DND-41 (cell line): ENCODE measurements around the gene CCNY.
"Not testable (repeated sequence)": the region's sequence is repeated elsewhere in the genome, so short reads cannot be mapped to it uniquely, and the experiment has no call there.

Experiments
- ATAC-seq: fragments of 200-7000 bp; cut with Tn5 transposase; 3 replicates; pipeline ENCODE4 v1.9.1; 2021; ENCODE audit warnings: low read depth; ENCODE audit not compliant: insufficient read depth
- DNase-seq: peaks from one replicate; pipeline ENCODE4 v3.0.0-alpha.2; 2020
- H2AFZ ChIP-seq: 2 replicates; pipeline ENCODE4 v1.6.0; 2012; ENCODE audit warnings: low read depth, low read length
- H3K27ac ChIP-seq: 2 replicates; pipeline ENCODE4 v1.5.1; 2012; ENCODE audit warnings: low read length, inconsistent platforms
- H3K27me3 ChIP-seq: fragments of 200-600 bp; sonication (generic); 2 replicates; pipeline ENCODE4 v1.6.0; 2012; ENCODE audit warnings: low read length, mild to moderate bottlenecking, inconsistent platforms; ENCODE audit not compliant: insufficient read depth, poor library complexity
- H3K36me3 ChIP-seq: 2 replicates; pipeline ENCODE4 v1.5.1; 2012; ENCODE audit warnings: low read length, inconsistent platforms; ENCODE audit not compliant: insufficient read depth
- H3K4me1 ChIP-seq: 2 replicates; pipeline ENCODE4 v1.5.1; 2012; ENCODE audit warnings: mild to moderate bottlenecking, low read length; ENCODE audit not compliant: insufficient read depth
- H3K4me2 ChIP-seq: 2 replicates; pipeline ENCODE4 v1.6.0; 2012; ENCODE audit warnings: mild to moderate bottlenecking, moderate library complexity, low read length, inconsistent platforms; ENCODE audit not compliant: insufficient read depth
- H3K4me3 ChIP-seq, 2 experiments: fragments of 200-600 bp in 1 of 2; shearing (Covaris generic) in 1 of 2; 2 replicates each; pipeline ENCODE4 v1.5.1; 2012 to 2016; ENCODE audit warnings: inconsistent platforms in 2 of 2, low read length in 2 of 2, mild to moderate bottlenecking in 2 of 2, low read depth in 1 of 2, moderate library complexity in 1 of 2
- H3K79me2 ChIP-seq: 2 replicates; pipeline ENCODE4 v1.6.0; 2012; ENCODE audit warnings: low read length, inconsistent platforms; ENCODE audit not compliant: insufficient read depth
- H3K9ac ChIP-seq: 2 replicates; pipeline ENCODE4 v1.6.0; 2012; ENCODE audit warnings: low read depth, mild to moderate bottlenecking, inconsistent platforms, low read length, moderate library complexity
- H3K9me3 ChIP-seq: 2 replicates; pipeline ENCODE4 v1.5.1; 2012; ENCODE audit warnings: low read length, moderate library complexity, mild to moderate bottlenecking, inconsistent platforms; ENCODE audit not compliant: insufficient read depth, severe bottlenecking
- H4K20me1 ChIP-seq: 2 replicates; pipeline ENCODE4 v1.6.0; 2012; ENCODE audit warnings: low read length; ENCODE audit not compliant: insufficient read depth
- CTCF ChIP-seq: IDR thresholded peaks from 2 replicates; pipeline ENCODE4 v1.5.1; 2012; ENCODE audit warnings: borderline replicate concordance, low read length, moderate library complexity, mild to moderate bottlenecking; ENCODE audit not compliant: poor library complexity, severe bottlenecking; ENCODE audit errors: extremely low read depth
- EZH2 ChIP-seq: IDR thresholded peaks from 3 replicates; pipeline ENCODE4 v1.6.1; 2012; ENCODE audit warnings: borderline replicate concordance, low read depth, mild to moderate bottlenecking, moderate library complexity, low read length, inconsistent platforms; ENCODE audit not compliant: severe bottlenecking

The CCNY gene

GRCh38 chr10:35398908-35399307, 62.6 kb downstream of the CCNY start:
- no peak overlapping the region for H3K9ac ChIP-seq
- no peaks in the 10 kb centered on the region for H3K9me3 ChIP-seq
- no peak overlapping the region for H2AFZ ChIP-seq
- DNase-seq = no peak
- H3K27ac ChIP-seq = no peak overlapping the region
- H3K79me2 ChIP-seq = peaks cover 90% of the 10 kb centered on the region
- no peaks in the 10 kb centered on the region for H3K4me1 ChIP-seq
- TF ChIP-seq CTCF (no peak), EZH2 (no peak)
- no peaks in the 10 kb centered on the region for H3K27me3 ChIP-seq
- no peak for ATAC-seq
- no peak overlapping the region for H3K4me2 ChIP-seq
- H4K20me1 ChIP-seq = peaks cover 60% of the 10 kb centered on the region
- no peaks in the 10 kb centered on the region for H3K36me3 ChIP-seq
- no peak overlapping the region for H3K4me3 ChIP-seq

GRCh38 chr10:35399414-35400009, 63.2 kb downstream of the CCNY start:
- Histone ChIP-seq H3K4me3 (no peak overlapping the region), H3K4me2 (no peak overlapping the region), H3K27ac (no peak overlapping the region), H4K20me1 (peaks cover 54% of the 10 kb centered on the region), H2AFZ (no peak overlapping the region), H3K36me3 (no peaks in the 10 kb centered on the region), H3K27me3 (no peaks in the 10 kb centered on the region), H3K79me2 (peaks cover 88% of the 10 kb centered on the region), H3K9me3 (no peaks in the 10 kb centered on the region), H3K4me1 (no peaks in the 10 kb centered on the region), H3K9ac (no peak overlapping the region)
- DNase-seq (no peak), ATAC-seq (no peak)
- TF ChIP-seq EZH2 (no peak), CTCF (no peak)

- H3K79me2 ChIP-seq = peaks cover 88% of the 10 kb centered on the region
These were observed 64.4 kb downstream of the CCNY start for GRCh38 chr10:35400595-35401268.

GRCh38 chr10:35403491-35403890, 67.2 kb downstream of the CCNY start:
- not testable (repeated sequence) for ATAC-seq, H3K36me3 ChIP-seq, H3K27ac ChIP-seq, H3K9ac ChIP-seq, H3K9me3 ChIP-seq, H3K4me1 ChIP-seq, H3K4me3 ChIP-seq, H3K4me2 ChIP-seq, DNase-seq, H2AFZ ChIP-seq, H3K27me3 ChIP-seq
- Histone ChIP-seq H4K20me1 (peaks cover 36% of the 10 kb centered on the region; the same call in 1 of the 2 replicates), H3K79me2 (peaks cover 70% of the 10 kb centered on the region)

More at GRCh38 chr10:35400595-35401268, 64.4 kb downstream of the CCNY start:
- no peak overlapping the region for H3K4me2 ChIP-seq
- no peaks in the 10 kb centered on the region for H3K4me1 ChIP-seq
- DNase-seq (no peak), ATAC-seq (no peak)
- no peak for TF ChIP-seq CTCF
- TF ChIP-seq EZH2 = no peak
- H3K36me3 ChIP-seq = no peaks in the 10 kb centered on the region
- no peak overlapping the region for H3K27ac ChIP-seq
- peaks cover 50% of the 10 kb centered on the region for H4K20me1 ChIP-seq
- H2AFZ ChIP-seq = no peak overlapping the region
- H3K9ac ChIP-seq = no peak overlapping the region
- no peak overlapping the region for H3K4me3 ChIP-seq
- H3K27me3 ChIP-seq = no peaks in the 10 kb centered on the region
- no peaks in the 10 kb centered on the region for H3K9me3 ChIP-seq

GRCh38 chr10:35404077-35404476, 67.8 kb downstream of the CCNY start:
- not testable (repeated sequence) for H3K27me3 ChIP-seq, H3K4me1 ChIP-seq, DNase-seq, H3K36me3 ChIP-seq, H3K4me3 ChIP-seq, H3K9ac ChIP-seq, H3K4me2 ChIP-seq, H3K9me3 ChIP-seq, H3K27ac ChIP-seq, ATAC-seq, H2AFZ ChIP-seq
- H4K20me1 ChIP-seq = peaks cover 37% of the 10 kb centered on the region
- peaks cover 64% of the 10 kb centered on the region for H3K79me2 ChIP-seq
